T-helper 2 cell (primary cell): ENCODE results near the gene BNC1.
"Not testable (repeated sequence)": the region's sequence is repeated elsewhere in the genome, so short reads cannot be mapped to it uniquely, and the experiment has no call there.

Experiments used
- DNase-seq, 5 experiments: peaks; one replicate each; pipeline versions ENCODE4 v3.0.0 to v3.0.0-alpha.2; 2012 to 2022

The BNC1 gene

DNA sequence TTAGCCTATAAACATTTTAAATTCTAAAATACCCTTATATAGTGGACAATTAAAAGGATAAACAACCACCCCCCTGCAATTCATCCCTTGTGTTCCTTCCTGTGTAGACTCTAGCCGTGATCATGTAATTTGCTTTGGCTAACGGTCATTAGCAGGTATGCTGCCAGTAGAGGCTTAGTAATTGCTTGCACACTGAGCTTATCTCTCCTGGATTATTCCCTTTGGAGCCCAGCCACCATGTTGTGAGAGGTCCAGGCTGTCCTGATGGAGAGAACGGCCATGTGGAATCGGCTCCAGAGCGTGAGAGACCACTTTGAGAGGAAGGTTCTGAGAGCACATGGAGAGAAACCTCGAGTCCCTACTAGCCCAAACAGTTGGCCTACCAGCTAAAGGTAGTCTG, 11.0 kb upstream of the BNC1 start:
- DNase-seq, result no peak

DNA sequence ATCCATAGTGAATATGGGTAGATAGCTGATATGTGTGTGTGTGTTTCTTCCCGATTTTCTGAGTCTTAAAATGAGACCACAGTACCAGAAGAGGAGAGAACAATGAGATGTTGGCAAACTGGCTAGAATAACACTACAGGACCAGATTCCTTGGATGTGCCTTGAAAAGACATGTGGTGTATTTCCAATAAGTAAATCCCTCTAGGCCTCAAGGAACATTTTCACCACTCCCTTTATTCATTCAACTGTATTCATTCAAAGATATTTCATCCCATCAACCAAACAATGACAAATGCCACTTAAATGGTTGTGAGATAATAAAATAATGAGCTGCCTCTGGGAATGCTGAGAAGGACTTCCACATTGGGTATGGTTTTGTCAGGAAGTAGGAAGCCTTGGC, 8.7 kb upstream of the BNC1 start:
- DNase-seq, result no peak

DNA sequence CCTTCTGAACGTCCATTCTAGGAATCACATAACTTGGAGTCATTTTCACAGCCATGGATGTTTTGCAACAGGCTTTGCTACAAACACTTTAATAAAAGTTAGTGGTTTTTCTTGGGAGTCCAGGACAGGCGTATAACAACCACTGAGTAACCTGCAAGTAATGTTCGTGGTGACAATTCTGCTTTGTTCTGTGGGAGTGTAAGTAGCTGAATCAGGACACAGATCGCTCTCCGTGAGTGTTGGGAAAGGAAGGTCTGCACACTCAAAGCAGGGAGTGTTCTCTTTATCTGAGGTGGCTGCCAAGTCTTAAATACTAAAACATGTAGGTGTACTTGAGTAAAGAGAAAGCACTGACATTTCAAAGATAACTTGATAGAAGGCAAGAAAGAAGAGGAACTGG, 7.9 kb upstream of the BNC1 start:
- no peak for DNase-seq

DNA sequence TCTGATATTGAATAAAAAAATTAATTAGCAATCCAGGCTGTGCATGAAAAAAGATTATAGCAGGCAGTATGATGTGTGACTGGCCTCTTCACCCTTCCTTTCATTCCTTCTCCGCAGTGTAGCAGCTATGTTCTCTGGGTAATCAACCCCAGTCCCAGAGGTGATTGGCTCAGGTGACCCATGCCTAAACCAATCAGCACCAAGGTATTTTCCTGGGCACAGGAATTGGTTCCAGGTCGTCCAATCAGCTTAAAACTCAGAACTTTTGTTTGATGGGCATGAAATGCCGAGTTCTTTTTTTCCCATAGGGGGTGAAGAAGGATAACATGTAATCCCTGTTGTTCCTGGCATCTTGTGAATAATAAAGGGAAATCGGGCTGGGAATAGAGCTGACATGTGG, 5.8 kb upstream of the BNC1 start:
- DNase-seq, result no peak

DNA sequence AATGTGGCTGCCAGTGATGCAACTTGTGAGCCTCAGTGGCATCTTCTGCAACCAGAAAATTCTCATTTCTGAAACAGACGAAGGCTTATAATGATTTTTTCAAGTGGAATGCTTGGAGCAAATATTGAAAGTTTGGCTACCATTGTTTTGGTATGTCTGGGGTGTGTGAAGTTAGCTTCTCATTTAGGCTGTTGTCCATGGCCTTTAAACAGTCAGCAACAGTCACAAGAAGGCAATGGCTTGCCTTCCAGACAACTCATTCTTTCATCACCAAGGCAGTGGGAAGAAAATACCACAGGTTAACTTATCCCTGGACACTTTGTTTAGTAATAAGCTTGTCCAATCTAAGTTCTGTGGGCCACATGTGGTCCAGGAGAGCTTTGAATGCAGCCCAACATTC, 4.7 kb upstream of the BNC1 start:
- DNase-seq, result no peak

DNA sequence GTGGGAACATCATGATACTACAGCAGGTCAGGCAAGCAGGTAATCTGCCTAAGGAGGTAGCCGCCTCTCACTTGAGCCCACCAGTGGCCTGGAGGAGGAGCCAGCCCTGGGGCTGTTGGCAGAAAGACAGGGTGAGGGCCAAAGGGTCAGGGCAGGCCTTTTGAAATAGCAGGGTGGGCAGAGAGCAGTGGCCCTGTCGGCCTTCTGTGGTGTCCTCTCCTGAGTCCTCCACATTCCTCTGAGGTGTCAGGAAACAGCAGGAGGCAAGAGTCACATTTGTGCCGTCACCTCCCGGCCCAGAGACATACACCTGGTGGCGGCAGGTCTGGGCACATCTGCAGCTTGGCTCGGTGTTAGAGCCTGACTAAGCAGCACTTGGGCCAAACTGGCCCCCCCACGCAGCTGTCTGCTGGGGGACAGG, 3.9 kb upstream of the BNC1 start:
- no peak for DNase-seq

DNA sequence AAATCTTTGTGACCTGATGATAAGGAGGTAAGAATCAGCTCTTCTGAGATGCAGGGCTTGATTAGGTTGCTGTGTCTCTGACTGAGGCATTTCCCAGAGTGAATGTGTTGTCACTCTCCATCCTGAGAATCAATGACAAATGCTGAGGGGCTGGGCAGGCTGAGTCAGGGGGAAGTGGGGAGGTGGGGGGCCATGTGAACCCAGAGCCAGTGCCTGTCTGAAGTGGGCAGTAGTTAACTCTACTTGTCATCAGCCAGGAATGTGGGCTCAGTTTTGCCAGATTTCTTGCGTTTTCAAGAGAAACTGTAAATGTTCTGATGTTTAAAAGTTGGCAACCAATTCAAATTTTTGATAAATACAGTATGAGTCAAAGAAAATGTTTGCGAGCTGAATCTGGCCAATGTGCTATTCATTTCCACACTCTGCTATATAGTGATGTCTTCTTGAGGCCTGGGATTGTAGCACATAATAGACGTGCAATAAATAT, 3.1 kb upstream of the BNC1 start:
- DNase-seq, result no peak

DNA sequence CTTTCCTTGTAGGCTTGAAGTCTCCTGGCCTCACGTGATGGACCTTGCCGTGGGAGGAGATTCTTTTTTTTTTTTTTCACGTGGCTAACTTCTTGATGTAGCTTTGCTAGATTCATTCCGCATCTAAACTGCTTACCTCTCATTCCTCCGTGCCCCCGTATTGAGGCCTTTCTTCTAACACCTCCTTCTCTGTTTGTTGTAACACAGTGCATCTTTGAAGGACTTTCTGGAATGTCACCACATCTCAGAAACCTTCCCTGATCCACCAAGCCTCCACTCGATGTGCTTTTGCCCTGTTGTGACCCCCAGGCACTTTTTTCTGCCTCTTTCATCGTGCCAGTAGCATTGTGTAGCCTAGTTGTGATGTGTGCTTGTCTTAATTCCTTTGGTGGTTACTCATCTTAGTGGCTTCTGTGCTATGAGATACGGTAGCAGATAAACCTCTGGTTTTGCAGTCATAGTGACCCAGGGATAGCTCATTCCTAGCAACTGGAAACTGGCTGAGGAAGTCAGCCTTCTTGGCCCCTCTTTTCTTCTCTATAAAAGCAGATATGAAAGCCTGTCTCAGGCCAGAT, 1.6 kb upstream of the BNC1 start:
- DNase-seq, result no peak

DNA sequence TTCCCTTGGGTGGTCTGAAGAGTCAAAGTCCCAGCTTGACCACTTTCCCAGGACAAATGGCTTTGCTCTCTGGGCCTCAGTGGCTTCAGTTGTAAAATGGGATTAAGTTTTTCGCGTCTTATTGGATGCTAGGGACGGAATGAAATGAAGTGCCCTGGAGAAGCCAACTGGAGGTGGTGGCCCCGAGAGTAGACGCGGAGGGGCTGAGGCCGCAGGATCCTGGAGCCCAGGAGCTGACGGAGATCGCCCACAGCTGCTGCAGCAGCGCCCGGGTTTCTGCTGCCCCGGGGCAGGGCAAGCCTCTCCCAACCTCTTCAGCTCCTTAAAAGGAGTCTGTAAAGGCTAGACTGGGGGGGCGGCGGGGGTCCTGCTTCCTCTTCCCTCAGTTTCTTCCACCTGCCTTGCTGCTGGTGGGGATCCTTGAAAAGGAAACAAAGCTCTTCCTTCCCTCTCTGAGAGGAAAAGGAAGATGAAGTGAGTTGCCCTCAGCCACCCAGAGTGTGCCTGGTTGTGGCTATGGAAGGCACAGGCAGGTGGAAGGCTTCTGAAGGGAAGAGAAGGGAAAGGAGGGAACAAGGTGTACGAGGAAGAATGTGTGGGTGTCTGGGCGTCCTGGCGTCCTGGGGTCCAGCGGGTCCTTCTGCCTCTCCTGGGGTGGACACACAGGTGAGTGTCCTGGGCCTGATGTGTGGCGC, 967 bp upstream of the BNC1 start:
- DNase-seq, result no peak

DNA sequence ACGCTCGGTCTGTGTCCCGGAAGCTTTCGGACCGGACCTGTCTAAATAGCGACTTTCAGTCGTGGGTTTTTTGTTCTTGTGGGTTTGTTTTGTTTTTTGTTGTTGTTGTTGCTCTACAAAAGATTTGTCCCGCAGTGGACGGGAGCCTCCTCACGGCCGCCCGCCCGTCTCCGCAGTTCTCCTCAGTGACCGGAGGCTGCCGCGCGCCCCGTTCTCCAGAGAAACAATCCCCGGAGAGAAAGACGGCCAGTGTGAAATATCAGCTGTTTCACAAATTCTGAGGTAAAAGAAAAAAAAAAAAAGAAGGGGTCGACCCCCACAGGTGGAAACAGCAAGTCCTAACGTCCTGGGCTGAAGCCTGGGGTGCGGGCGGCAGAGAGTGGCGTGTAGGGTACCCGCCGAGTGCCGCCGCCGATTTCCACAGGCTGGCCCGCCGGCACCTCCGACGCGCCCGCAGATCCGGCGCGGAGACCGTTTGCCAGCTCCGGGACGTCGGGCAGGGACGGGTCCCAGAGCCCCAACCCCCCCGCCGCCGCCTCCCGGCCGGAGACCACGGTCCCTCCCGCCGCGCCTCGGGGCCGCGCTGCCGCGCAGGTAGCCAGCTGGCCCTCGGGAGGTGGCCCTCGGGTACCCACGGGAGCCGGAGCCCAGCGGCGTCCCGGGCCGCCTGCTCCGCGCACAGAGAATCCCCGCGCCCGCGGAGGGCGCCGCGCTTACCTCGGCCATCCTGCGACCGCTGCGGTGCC, 478 bp downstream of the BNC1 start:
- DNase-seq, result no peak

DNA sequence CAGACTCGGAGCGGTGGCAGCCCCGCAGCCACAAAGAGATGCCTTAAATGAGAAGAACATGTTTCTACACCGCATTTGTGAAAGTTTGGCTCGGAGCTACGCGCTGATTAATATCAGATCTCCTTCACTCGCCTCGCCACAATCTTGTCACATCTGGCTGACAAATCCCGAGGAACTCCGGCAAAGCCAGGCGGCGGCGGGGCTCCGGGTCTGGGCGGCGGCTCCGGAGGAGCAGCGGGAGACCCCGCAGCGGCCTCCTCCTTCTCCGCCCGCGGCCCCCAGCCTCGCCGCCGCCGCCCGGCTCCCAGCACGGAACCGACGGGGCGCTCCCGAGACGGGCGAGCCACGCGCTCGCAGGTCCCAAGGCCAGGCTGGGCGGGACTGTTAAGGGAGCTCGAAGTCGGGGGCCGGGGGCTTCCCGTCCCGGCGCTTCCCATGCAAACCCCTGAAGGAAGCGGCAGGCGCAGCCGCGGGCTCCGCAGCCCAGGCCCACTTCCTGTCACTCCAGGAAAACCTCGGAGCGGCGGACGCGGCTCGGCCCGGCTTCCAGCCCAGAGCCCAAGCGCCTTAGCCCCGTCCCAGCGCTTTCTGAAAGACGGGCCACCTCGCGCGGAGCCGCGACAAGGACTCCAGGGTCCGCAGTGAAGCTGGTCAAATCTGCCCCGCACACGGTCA, 1.2 kb downstream of the BNC1 start:
- DNase-seq, result no peak

DNA sequence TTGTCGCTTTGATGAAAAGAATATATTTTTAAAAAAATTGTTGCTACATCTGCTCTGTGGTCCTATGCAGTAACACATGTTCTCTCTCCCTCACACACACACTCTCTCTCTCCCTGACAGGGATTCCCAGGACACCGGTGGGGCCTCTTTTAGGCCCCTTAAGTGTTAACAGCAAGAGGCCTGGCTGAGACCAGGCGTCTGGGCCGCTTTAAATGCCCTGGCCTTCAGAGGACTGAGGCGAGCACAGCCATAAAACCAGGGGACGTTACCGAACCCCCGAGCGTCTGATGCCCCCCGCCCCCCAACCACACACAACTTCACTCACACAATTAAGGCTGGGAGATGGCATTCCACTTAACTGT, 1.7 kb downstream of the BNC1 start:
- DNase-seq, result no peak

DNA sequence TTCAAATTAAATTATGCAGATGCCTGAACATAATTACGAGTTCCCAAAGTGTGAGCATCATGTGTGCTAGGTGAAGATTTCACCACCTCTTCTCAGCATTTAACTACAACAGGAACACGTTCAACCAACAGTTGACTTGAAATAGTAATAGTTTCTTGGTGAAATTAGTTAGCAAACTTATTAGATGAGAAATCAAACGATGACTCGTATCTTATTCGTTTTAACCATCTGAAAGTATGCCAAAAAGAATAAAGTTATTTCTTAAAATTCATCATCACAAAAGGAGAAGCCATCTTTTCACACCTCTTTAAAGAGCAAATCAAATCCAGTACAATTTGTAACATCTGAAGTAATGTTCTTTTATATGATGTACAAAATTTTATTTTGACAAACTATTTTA, 2.3 kb downstream of the BNC1 start:
- no peak for DNase-seq

DNA sequence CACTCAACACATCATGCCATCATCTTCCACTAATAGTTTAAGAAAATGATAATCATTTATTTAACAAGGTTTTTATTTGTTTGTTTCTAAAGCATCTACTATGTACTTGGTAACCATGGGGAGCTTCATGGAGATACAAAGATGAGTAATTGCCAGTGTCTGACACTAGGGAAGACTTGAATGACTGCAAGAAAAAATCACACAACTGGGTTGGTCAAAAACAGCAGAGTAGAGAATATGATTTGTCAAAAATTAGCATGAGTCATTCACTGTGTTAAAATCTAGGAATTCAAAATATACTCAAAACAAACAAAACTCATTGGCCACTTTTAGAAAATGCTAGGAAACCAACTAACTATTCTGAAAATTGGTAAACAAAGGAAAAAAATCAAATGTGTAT, 6.3 kb downstream of the BNC1 start:
- no peak for DNase-seq

DNA sequence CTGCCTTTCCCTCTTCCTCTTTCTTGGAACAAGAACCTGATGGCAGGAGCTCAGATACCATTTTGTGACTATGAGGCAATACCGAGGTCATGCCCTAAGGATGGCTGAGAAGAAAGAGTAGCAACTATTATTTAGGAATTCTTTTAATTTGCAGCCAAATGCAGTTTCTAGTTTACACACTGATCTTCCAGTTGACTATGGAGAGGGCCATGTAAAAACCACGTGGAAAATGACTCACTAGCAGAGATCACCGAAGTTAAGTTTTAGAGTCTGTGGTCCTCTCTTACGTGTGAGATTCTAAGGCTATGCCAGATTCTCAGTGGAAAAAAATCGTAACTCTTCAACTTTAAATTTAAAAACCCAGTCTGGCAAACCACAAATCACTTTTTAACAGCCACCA, 7.8 kb downstream of the BNC1 start:
- no peak for DNase-seq

DNA sequence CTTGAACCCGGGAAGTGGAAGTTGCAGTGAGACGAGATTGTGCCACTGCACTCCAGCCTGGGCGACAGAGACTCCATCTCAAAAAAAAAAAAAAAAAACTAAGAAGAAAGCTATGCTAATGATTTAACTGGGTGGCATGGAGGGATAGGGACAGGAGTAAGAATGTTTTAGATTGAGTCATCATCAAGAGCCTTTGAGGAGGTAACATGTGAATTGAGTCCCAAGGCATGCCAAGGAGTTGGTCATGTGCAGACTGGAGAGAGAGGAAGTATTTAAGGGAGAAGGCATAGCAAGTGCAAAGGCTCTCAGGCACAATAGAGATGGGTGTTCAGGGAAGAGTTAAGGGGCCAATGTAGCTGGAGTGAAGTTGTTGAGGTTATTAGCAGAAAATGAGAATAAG, 9.1 kb downstream of the BNC1 start:
- no peak for DNase-seq

DNA sequence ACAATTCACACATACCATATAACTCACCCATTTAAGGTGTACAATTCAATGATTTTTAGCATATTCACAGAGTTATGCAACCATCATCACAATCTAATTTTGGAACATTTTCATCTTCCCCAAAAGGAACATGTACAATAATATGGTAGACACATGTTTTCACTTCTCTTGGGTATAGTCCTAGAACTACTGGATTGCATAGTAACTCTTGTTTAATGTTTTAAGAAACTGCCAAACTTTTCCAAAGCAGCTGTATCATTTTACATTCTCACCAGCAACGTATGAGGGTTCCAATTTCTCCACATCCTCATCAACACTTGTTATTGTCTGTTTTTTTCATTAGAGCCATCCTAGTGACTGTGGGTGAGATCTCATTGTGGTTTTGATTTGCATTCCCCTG, 14.3 kb downstream of the BNC1 start:
- no peak for DNase-seq

DNA sequence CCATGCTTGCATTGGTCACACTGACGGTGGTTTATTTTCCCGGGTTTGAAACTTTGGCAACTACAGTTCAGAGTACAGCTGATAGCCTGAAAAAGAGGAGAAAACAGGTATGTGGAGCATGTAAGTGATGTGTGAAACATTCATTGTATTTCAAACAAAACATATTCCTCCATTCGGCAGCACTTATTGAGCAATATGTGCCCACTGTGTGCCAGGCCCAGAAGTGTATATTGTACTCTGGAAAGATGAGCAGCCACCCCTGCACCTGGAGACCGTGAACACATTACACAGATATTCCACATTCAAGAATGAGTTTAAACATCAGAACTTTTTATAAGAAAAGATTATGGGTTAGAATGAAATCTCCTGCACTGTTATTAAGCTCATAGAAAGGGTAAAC, 16.3 kb downstream of the BNC1 start:
- DNase-seq, result no peak

DNA sequence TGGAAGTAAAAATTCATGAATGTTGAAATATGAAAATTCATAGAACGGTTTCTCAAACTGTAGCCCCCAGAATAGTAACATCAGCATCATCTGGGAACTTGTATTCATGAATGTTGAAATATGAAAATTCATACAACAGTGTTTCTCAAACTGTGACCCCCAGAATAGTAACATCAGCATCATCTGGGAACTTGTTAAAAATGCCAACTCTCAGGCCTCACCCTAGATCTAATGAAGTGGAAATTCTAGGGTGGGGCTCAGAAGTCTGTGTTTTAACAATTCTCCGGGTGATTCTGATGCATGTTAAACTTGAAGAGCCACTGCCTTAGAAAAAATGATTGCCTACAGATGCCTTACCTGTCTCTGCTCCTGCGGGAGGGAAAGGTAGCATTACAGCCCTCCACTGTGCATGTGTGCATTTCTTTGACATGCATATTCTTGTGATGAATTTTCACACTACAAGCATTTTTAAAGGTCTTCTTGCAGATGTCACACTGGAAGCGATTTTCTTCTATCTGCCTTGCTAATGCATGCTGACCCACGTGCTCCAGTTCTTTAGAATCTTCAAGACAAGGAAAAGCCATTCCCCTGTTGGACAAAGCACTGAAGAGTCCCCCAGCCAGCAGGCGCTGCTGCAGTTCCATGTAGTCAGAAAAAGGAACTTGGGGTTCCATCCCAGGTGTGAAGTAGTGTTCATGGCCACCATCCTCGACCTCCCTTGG, 21.7 kb downstream of the BNC1 start:
- DNase-seq, result no peak

DNA sequence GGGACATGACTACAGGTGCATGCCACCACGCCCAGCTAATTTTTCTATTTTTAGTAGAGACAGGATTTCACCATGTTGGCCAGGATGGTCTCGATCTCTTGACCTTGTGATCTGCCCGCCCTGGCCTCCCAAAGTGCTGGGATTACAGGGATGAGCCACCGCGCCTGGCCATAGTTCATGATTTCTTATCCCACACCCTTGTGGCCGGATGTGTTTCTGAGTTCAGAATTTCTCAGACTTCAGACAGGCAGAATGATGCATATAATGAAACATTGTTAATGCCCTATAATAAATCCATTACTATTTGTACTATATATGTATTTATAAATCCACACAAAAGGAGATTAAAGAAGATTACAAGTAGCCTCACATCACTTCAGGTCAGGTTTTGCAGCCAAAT, 22.3 kb downstream of the BNC1 start:
- not testable (repeated sequence) for DNase-seq

DNA sequence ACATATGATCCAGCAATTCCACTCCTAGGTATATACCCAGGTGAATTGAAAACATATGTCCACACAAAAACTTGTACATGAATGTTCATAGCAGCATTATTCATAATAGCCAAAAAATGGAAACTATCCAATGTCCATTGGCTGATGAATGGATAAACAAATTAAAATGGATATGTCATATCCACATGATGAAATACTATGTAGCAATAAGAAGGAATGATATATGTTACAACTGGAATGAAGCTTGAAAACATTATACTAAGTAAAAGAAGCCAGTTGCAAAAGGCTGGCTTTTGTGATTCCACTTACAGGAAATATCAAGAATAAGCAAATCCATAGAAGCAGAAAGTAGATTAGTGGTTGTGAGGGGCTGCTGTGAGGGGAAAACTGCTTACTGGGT, 33.7 kb downstream of the BNC1 start:
- no peak for DNase-seq

DNA sequence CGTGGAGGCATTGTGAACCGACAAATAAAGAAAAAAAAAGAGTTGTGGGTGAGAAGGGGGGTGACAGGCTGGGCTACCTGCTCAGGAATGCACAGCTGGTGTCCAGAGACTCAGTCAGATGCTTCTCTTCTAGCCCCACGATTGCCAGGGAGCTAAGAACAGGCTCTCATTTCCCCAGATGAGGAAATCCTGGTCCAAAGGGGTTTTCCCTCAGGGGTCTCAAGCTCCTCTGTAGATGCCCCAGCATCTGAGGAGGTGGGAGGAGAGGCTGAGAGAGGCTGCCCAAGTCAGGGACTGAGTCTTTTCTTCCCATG, 35.5 kb downstream of the BNC1 start:
- DNase-seq, result no peak
